ENCODE results near the gene KIF17.

DNA sequence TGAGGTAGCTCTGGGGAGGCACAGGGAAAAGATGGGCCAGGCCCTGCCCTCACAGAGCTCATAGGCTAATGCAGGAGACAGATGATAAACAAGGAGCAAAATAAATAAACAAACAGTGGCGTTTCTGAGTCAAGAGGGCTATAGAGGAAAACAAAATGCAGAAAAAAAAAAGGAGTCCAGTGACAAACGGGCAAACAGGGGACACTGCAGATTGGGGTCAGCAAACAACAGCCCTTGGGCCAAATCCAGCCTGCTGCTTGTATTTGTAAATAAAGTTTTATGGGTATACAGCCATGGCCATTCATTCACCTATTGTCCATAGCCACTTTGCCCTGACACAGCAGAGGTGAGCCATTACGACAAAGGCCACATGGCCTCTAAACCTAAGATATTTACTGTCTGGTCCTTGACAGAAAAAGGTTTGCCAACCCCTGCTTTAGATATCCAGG lies 103.7 kb downstream of the KIF17 start:
- TF ChIP-seq POLR2AphosphoS5 (IDR thresholded peaks at IDR 0.05; ENCODE audit: low read depth, low read length), result no peak
- no peak for TF ChIP-seq POLR2A (IDR thresholded peaks at IDR 0.05; ENCODE audit: low read depth, low read length)
- TF ChIP-seq TAF1 (IDR thresholded peaks at IDR 0.05; ENCODE audit: low read depth, low read length), result no peak
- no peak for TF ChIP-seq SPI1 (IDR thresholded peaks at IDR 0.05; ENCODE audit: low read depth, low read length)
- no peak for TF ChIP-seq POU2F2 (IDR thresholded peaks at IDR 0.05; ENCODE audit: low read depth, low read length)
- TF ChIP-seq PAX5 (IDR thresholded peaks at IDR 0.05; ENCODE audit: insufficient read depth, low read length, severe bottlenecking), result no peak
